Adrenal gland (tissue), 12 donors: ENCODE measurements around the gene HEXA. TPM values are rescaled to one million over a fixed set of nuclear protein-coding genes. Genes with fewer than 3 reads are reported as not detected.

Source experiments
- DNase-seq, 7 donors: peaks; one replicate each; pipeline ENCODE4 v3.0.0-alpha.2; 2019 to 2020
- H3K27ac ChIP-seq, 5 donors: fragments of 200-600 bp; sonication (generic) in 4 of 5; 1 replicate in 3 of 5; 2 replicates in 2 of 5; pipeline versions ENCODE4 v1.5.1 to v1.8.0; 2016 to 2020; ENCODE audit warnings: mild to moderate bottlenecking in 1 of 5
- H3K27me3 ChIP-seq: fragments of 200-600 bp; 2 replicates; pipeline ENCODE4 v1.8.0; 2021
- H3K36me3 ChIP-seq, 2 donors: fragments of 200-600 bp; replicated peaks in 1 of 2; 1 replicate in 1 of 2; 2 replicates in 1 of 2; pipeline versions ENCODE4 v1.5.1 to v1.8.0; 2018 to 2022
- H3K4me1 ChIP-seq, 2 donors: fragments of 200-600 bp; replicated peaks in 1 of 2; 1 replicate in 1 of 2; 2 replicates in 1 of 2; pipeline versions ENCODE4 v1.5.1 to v1.8.0; 2018 to 2021
- H3K4me3 ChIP-seq, 4 donors: fragments of 200-600 bp; sonication (generic) in 3 of 4; one replicate each; pipeline ENCODE4 v1.5.1; 2016 to 2018
- H3K9me3 ChIP-seq, 3 donors: fragments of 200-600 bp; sonication (generic) in 1 of 3; replicated peaks in 1 of 3; 1 replicate in 2 of 3; 2 replicates in 1 of 3; pipeline versions ENCODE4 v1.5.1 to v1.8.0; 2016 to 2021
- CTCF ChIP-seq, 6 experiments: fragments of 450-650 bp in 4 of 6; fragments of 200-600 bp in 2 of 6; sonication (generic) in 1 of 6; IDR thresholded peaks; 1 replicate in 5 of 6; 2 replicates in 1 of 6; pipeline versions ENCODE4 v1.5.1 to v1.8.0; 2016 to 2021; ENCODE audit warnings: antibody characterized with exemption in 6 of 6, mild to moderate bottlenecking in 2 of 6, moderate library complexity in 1 of 6
- POLR2A ChIP-seq, 2 donors: fragments of 450-650 bp; IDR thresholded peaks; one replicate each; pipeline ENCODE4 v1.6.1; 2017; ENCODE audit warnings: antibody characterized with exemption in 2 of 2, mild to moderate bottlenecking in 2 of 2, moderate library complexity in 1 of 2
- WGBS, 4 donors: extraction: QIAGEN DNeasy Blood & Tissue Kit in 2 of 4; methylation state at CpG; one replicate each; pipeline versions ENCODE4 v1.1.5 to v1.1.7; 2013 to 2017; 5-methylcytosine and 5-hydroxymethylcytosine counted together
- intact Hi-C, 2 donors: fragments of 100-400 bp; cut with DNase I; formaldehyde crosslinking; loops; one replicate each; pipeline versions ENCODE4 v1.14.1 to v1.15.0; 2022 to 2023
- polyA plus RNA-seq, 3 donors: library from polyadenylated mRNA; stranded (reverse); fragments of 200-250 nt in 2 of 3; fragments of 350-450 nt in 1 of 3; fragmentation: Illumina TruSeq in 1 of 3; extraction: RNeasy Lipid Tissue Mini Kit (QIAGEN cat#74804) in 1 of 3; gene quantifications; one replicate each; pipeline ENCODE4 v1.2.3, GENCODE V29; 2013 to 2014
- total RNA-seq, 9 donors: library from RNA; depleted of rRNA in 4 of 9; stranded (reverse); fragments of >200 nt in 4 of 9; fragments of 120-200 nt in 1 of 9; fragmentation: NEBNext Ultra II Directional in 1 of 9; extraction: Animal tissue kit (Norgen Biotek cat#: 25700) in 1 of 9; gene quantifications; one replicate each; pipeline versions ENCODE4 v1.1.0 to v1.2.4, GENCODE V29; 2013 to 2023
- donor health status: healthy with polysubstance abuse.
- donor health status: Bipolar disorder and iron deficiency.
- donor health status: DM: yes; HTN: yes; CAD: no.
- donor health status: DM: no; HTN: no; CAD: no.
- donor health status: DM: no; HTN: no; CAD: no.
- donor health status: DM: yes; HTN: yes; CAD: no.

Gene HEXA
- total and polyA plus RNA-seq, 12 donors = 80.1 to 372 (median 170) TPM

- Histone ChIP-seq H3K27ac (no peak overlapping the region), H3K36me3 (peaks cover 0 to 46% of the 10 kb centered on the region in 2 donors), H3K27me3 (no peaks in the 10 kb centered on the region), H3K4me3 (no peak overlapping the region), H3K4me1 (peaks cover 0 to 12% of the 10 kb centered on the region in 2 donors), H3K9me3 (no peaks in the 10 kb centered on the region)
- TF ChIP-seq POLR2A (IDR thresholded peaks at IDR 0.05) = no peak
- TF ChIP-seq CTCF (IDR thresholded peaks at IDR 0.05) = peak; percentile 6 to 41 (median 32)
- DNase-seq = peak in 3 of 7 donors; percentile 26 to 48 (median 37)
- WGBS, 4 donors = 72 to 76% (median 74%) methylated on average over 10 to 11 of the region's 11 CpGs
- intact Hi-C loops = no loop called here
Observed at GRCh38 chr15:72342385-72342784, 33.4 kb downstream of the HEXA start.

GRCh38 chr15:72341361-72341760 is 34.5 kb downstream of the HEXA start:
- H3K4me1 ChIP-seq = peaks cover 0 to 12% of the 10 kb centered on the region in 2 donors
- H3K27me3 ChIP-seq = no peaks in the 10 kb centered on the region
- TF ChIP-seq POLR2A (IDR thresholded peaks at IDR 0.05) (no peak), CTCF (IDR thresholded peaks at IDR 0.05) (no peak)
- intact Hi-C loops = no loop called here
- 79 to 90% (median 87%) methylated on average over 6 of the region's 6 CpGs for WGBS, 4 donors
- peaks cover 0 to 36% of the 10 kb centered on the region in 2 donors for H3K36me3 ChIP-seq
- H3K27ac ChIP-seq = no peak overlapping the region
- H3K4me3 ChIP-seq = no peak overlapping the region
- no peak for DNase-seq
- H3K9me3 ChIP-seq = no peaks in the 10 kb centered on the region

- H3K4me3 ChIP-seq = no peak overlapping the region
- H3K36me3 ChIP-seq = peaks cover 0 to 26% of the 10 kb centered on the region in 2 donors
- no peaks in the 10 kb centered on the region for H3K9me3 ChIP-seq
- DNase-seq = no peak
- intact Hi-C loops = no loop called here
- 84 to 100% (median 97%) methylated on average over 1 of the region's 1 CpG for WGBS, 4 donors
- H3K27ac ChIP-seq = peak overlapping the region in 2 of 5 donors; percentile 70
- TF ChIP-seq POLR2A (IDR thresholded peaks at IDR 0.05) = no peak
- no peak for TF ChIP-seq CTCF (IDR thresholded peaks at IDR 0.05)
- H3K4me1 ChIP-seq = peaks cover 0 to 12% of the 10 kb centered on the region in 2 donors
- H3K27me3 ChIP-seq = no peaks in the 10 kb centered on the region
Observed at GRCh38 chr15:72340366-72340765, 35.4 kb downstream of the HEXA start.

- intact Hi-C loops = no loop called here
Observed at GRCh38 chr15:72339777-72340177, 36.0 kb downstream of the HEXA start.

More at GRCh38 chr15:72339777-72340177, 36.0 kb downstream of the HEXA start:
- H3K4me3 ChIP-seq = no peak overlapping the region
- no peaks in the 10 kb centered on the region for H3K9me3 ChIP-seq
- peak overlapping the region in 2 of 5 donors; percentile 70 for H3K27ac ChIP-seq
- WGBS, 4 donors = 10 to 18% (median 16%) methylated on average over 3 of the region's 3 CpGs
- TF ChIP-seq CTCF (IDR thresholded peaks at IDR 0.05) = no peak
- TF ChIP-seq POLR2A (IDR thresholded peaks at IDR 0.05) = no peak
- peaks cover 0 to 12% of the 10 kb centered on the region in 2 donors for H3K4me1 ChIP-seq
- H3K27me3 ChIP-seq = no peaks in the 10 kb centered on the region
- H3K36me3 ChIP-seq = peaks cover 0 to 20% of the 10 kb centered on the region in 2 donors
- peak in 4 of 7 donors; percentile 33 to 47 (median 42) for DNase-seq
